Right lobe of liver (tissue), 6 donors: ENCODE results near the gene ACACA. TPM values are rescaled to one million over a fixed set of nuclear protein-coding genes. Genes with fewer than 3 reads are reported as not detected.
"Not testable (repeated sequence)": the region's sequence is repeated elsewhere in the genome, so short reads cannot be mapped to it uniquely, and the experiment has no call there.

Experiments used
- ATAC-seq, 4 donors: fragments of 200-7000 bp; cut with Tn5 transposase; one replicate each; pipeline ENCODE4 v1.9.1; 2020; ENCODE audit warnings: mild to moderate bottlenecking in 4 of 4, moderate library complexity in 4 of 4
- DNase-seq, 3 donors: peaks; one replicate each; pipeline ENCODE4 v3.0.0-alpha.2; 2020
- H3K27ac ChIP-seq, 3 donors: fragments of 200-600 bp; one replicate each; pipeline ENCODE4 v1.8.0; 2022
- H3K27me3 ChIP-seq, 2 donors: fragments of 200-600 bp; one replicate each; pipeline ENCODE4 v1.8.0; 2022
- H3K36me3 ChIP-seq, 4 donors: fragments of 200-600 bp; sonication (generic) in 1 of 4; one replicate each; pipeline versions ENCODE4 v1.5.1 to v1.8.0; 2017 to 2022; ENCODE audit warnings: control low read depth in 1 of 4
- H3K4me1 ChIP-seq, 4 donors: fragments of 200-600 bp; sonication (generic) in 1 of 4; one replicate each; pipeline versions ENCODE4 v1.5.1 to v1.8.0; 2017 to 2022; ENCODE audit warnings: control low read depth in 1 of 4
- H3K4me3 ChIP-seq, 3 donors: fragments of 200-600 bp; one replicate each; pipeline ENCODE4 v1.8.0; 2022
- H3K9me3 ChIP-seq, 4 donors: fragments of 200-600 bp; sonication (generic) in 1 of 4; one replicate each; pipeline versions ENCODE4 v1.5.1 to v1.8.0; 2017 to 2022; ENCODE audit warnings: control low read depth in 1 of 4
- POLR2A ChIP-seq: fragments of 450-650 bp; IDR thresholded peaks from one replicate; pipeline ENCODE4 v1.6.1; 2017; ENCODE audit warnings: antibody characterized with exemption, mild to moderate bottlenecking
- WGBS: methylation state at CpG from one replicate; pipeline ENCODE4 v1.1.6; 2018; ENCODE audit warnings: low coverage, low lambda C conversion rate; ENCODE audit not compliant: insufficient coverage; ENCODE audit errors: missing lambda C conversion rate; 5-methylcytosine and 5-hydroxymethylcytosine counted together
- intact Hi-C, 2 donors: fragments of 100-400 bp; cut with DNase I; formaldehyde crosslinking; loops; one replicate each; pipeline versions ENCODE4 v1.11.2 to v1.14.1; 2022
- total RNA-seq, 6 experiments: library from RNA; depleted of rRNA in 2 of 6; stranded (reverse); fragments of >200 nt in 2 of 6; fragmentation: NEBNext Ultra II Directional in 3 of 6; extraction: Animal tissue kit (Norgen Biotek cat#: 25700) in 3 of 6; gene quantifications; one replicate each; pipeline versions ENCODE4 v1.1.0 to v1.2.4, GENCODE V29; 2016 to 2023
- TF ChIP-seq, protein P1 (sequence below), 4 donors: fragments of 200-600 bp in 3 of 4; fragments of 450-650 bp in 1 of 4; IDR thresholded peaks; one replicate each; pipeline versions ENCODE4 v1.5.1 to v1.8.0; 2016 to 2022; ENCODE audit warnings: antibody characterized with exemption in 4 of 4, mild to moderate bottlenecking in 2 of 4
- donor health status: DM: no; HTN: yes; CAD: no.
- donor health status: DM: no; HTN: no; CAD: no.
- donor health status: DM: no; HTN: no; CAD: no.
- donor health status: DM: no; HTN: yes; CAD: no.
- donor health status: DM: no; HTN: yes; CAD: no.

ACACA gene
- total RNA-seq, 6 experiments from 2014 or later: 14.6 to 56.4 (median 27.1) TPM

DNA sequence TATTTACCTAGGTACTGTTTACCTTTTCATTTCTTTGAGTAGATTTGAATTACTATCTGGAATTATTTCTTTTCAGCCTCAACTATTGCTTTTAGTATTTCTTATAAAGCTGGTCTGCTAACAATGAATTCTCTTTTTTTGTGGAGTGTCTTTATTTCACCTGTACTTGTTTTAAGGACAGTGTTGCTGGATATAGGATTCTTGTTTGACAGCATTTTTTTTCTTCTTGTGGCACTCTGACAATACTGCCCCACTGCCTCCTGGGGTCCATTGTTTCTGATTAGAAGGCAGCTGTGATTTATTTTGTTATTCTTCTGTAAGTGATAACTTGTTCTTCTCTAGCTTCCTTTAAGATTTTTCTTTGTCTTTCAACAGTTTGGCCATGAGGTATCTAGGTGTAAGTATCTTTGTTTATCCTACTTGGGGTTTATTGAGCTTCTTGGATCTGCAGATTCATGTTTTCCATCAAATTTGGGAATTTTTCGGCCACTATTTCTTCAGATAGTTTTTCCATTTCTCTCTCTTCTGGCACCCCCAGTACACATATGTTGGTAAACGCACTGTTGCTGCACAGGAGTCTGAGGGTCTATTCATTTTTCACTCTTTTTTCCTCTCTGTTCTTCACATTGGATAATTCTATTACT lies 327.4 kb downstream of the ACACA start:
- 64% methylated on average over 2 of the region's 2 CpGs for WGBS
- Histone ChIP-seq H3K4me3 (no peak overlapping the region), H3K9me3 (no peaks in the 10 kb centered on the region), H3K4me1 (no peaks in the 10 kb centered on the region), H3K27me3 (no peaks in the 10 kb centered on the region), H3K27ac (no peak overlapping the region), H3K36me3 (no peaks in the 10 kb centered on the region)
- DNase-seq (no peak), ATAC-seq (no peak)
- intact Hi-C loops: no loop called here
- TF ChIP-seq, protein P1, sequence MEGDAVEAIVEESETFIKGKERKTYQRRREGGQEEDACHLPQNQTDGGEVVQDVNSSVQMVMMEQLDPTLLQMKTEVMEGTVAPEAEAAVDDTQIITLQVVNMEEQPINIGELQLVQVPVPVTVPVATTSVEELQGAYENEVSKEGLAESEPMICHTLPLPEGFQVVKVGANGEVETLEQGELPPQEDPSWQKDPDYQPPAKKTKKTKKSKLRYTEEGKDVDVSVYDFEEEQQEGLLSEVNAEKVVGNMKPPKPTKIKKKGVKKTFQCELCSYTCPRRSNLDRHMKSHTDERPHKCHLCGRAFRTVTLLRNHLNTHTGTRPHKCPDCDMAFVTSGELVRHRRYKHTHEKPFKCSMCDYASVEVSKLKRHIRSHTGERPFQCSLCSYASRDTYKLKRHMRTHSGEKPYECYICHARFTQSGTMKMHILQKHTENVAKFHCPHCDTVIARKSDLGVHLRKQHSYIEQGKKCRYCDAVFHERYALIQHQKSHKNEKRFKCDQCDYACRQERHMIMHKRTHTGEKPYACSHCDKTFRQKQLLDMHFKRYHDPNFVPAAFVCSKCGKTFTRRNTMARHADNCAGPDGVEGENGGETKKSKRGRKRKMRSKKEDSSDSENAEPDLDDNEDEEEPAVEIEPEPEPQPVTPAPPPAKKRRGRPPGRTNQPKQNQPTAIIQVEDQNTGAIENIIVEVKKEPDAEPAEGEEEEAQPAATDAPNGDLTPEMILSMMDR (IDR thresholded peaks at IDR 0.05): no peak
- TF ChIP-seq POLR2A: no peak

DNA sequence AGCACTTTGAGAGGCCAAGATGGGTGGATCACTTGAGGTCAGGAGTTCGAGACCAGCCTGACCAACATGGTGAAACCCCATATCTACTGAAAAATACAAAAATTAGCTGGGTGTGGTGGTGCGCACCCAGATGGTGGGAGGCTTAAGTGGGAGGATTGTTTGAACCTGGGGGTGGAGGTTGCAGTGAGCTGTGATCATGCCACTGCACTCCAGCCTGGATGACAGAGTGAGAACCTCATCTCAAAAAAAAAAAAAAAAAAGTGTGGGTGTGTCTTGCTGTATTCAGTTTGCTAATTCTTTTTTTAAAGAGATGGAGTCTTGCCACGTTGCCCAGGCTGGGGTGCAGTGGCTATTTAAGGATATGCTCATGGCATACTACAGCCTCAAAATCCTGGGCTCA lies 333.2 kb downstream of the ACACA start:
- H3K27ac ChIP-seq, H3K9me3 ChIP-seq, H3K4me3 ChIP-seq, H3K36me3 ChIP-seq, H3K27me3 ChIP-seq, DNase-seq, H3K4me1 ChIP-seq, ATAC-seq, intact Hi-C loops: not testable (repeated sequence)
- WGBS: 93% methylated on average over 3 of the region's 3 CpGs

DNA sequence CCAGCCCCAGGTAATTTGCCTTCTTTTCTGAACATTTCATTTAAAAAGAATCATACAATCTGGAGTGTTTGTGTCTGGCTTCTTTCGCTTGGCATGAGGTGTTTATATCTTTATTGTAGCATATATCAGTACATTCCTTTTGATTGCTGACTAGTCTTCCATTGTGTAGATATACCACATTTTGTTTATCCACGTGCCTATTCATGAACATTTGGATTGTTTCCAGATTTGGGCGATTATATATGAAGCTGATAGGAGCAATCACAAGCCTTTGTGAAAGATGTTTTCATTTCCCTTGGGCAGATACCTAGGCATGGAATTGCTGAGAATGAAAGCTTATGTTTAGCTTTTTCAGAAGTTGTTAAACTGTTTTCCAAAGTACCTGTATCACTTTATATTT lies 337.5 kb downstream of the ACACA start:
- H3K27me3 ChIP-seq: no peaks in the 10 kb centered on the region
- ATAC-seq (no peak), DNase-seq (no peak)
- no peaks in the 10 kb centered on the region for H3K36me3 ChIP-seq
- H3K9me3 ChIP-seq: no peaks in the 10 kb centered on the region
- 81% methylated on average over 2 of the region's 3 CpGs for WGBS
- no peak for TF ChIP-seq POLR2A
- TF ChIP-seq, protein P1 (IDR thresholded peaks at IDR 0.05): no peak
- no peak overlapping the region for H3K4me3 ChIP-seq
- intact Hi-C loops: no loop called here
- no peak overlapping the region for H3K27ac ChIP-seq
- peaks cover 0 to 14% (median 4%) of the 10 kb centered on the region in 4 donors for H3K4me1 ChIP-seq

DNA sequence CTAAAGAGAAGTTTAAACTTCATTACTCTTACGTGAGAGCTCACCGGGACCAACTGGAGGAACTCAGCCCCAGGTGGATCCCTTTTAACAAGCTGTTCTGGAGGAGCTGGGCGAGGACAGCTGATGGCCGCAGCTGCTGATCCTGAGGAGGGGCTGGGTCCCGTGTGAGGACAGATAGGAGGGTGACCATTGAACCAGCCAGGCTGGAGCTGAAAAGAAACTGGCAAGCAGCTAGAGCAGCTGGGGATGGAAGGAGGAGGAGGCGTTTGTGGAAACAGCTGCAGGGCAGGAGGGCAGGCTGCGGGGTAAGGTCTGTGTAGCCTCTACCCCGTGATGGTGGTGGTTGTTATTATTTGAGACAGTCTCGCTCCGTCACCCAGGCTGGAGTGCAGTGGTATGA lies 338.4 kb downstream of the ACACA start:
- H3K4me3 ChIP-seq: peak overlapping the region in 1 of 3 donors; percentile 9
- ATAC-seq: peak; percentile 8 to 45 (median 38)

DNA sequence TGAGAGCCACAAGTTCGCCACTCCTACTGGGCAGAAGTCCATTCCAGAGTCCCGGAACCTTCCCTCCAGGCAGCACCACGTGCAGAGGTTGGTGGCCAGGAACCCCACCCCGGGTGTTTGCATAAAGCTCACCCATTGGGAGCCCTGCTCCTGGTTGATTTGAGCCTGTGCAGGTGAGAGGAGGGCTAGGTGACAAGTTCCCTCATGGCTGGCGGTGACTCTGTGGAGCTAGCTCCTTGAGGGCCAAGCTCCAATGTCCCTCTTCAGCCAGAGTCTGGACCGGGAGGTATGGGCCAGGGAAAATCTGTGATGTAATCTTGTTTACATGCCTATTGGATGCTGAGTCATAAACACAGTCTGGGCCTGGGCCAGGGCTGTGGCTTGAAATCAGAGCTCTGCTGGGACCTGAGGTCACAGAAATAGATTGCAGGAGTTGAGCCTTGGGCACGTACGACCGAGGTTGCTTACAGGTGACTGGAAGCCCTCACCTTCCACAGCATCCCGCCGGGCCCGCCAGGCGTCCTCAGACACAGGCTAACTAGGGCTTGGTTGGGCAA lies 339.0 kb downstream of the ACACA start:
- Histone ChIP-seq H3K27ac (peak overlapping the region; percentile 45 to 73 (median 54)), H3K36me3 (no peaks in the 10 kb centered on the region), H3K4me3 (peak overlapping the region in 1 of 3 donors; percentile 9), H3K27me3 (no peaks in the 10 kb centered on the region), H3K4me1 (peaks cover 0 to 14% (median 4%) of the 10 kb centered on the region in 4 donors), H3K9me3 (no peaks in the 10 kb centered on the region)
- intact Hi-C loops: no loop called here
- ATAC-seq: peak; percentile 89 to 92 (median 92)
- TF ChIP-seq, protein P1 (IDR thresholded peaks at IDR 0.05): no peak
- TF ChIP-seq POLR2A: no peak
- WGBS: 25% methylated on average over 9 of the region's 13 CpGs
- DNase-seq: peak; percentile 84 to 89 (median 88)

More for the DNA sequence above, 338.4 kb downstream of the ACACA start:
- TF ChIP-seq, protein P1 (IDR thresholded peaks at IDR 0.05): no peak
- TF ChIP-seq POLR2A: no peak
- Histone ChIP-seq H3K27ac (peak overlapping the region; percentile 45 to 73 (median 54)), H3K9me3 (no peaks in the 10 kb centered on the region), H3K36me3 (no peaks in the 10 kb centered on the region), H3K27me3 (no peaks in the 10 kb centered on the region), H3K4me1 (peaks cover 0 to 14% (median 4%) of the 10 kb centered on the region in 4 donors)
- intact Hi-C loops: no loop called here
- DNase-seq: no peak
- 58% methylated on average over 8 of the region's 10 CpGs for WGBS
